ENCODE results near the gene SPOCK1. TPM values are rescaled to one million over a fixed set of nuclear protein-coding genes. Genes with fewer than 3 reads are reported as not detected.
"Not testable (repeated sequence)": the region's sequence is repeated elsewhere in the genome, so short reads cannot be mapped to it uniquely, and the experiment has no call there.

SPOCK1 gene
- total RNA-seq, 1 experiment from 2014 or later = 10.9 TPM

GRCh38 chr5:137545956-137546355 is 46.8 kb upstream of the SPOCK1 start:
- Mint-ChIP-seq H3K27ac (no peak overlapping the region), H3K9me3 (peaks cover 20 to 21% of the 10 kb centered on the region in 2 experiments), H3K27me3 (ENCODE audit: low read depth) (peaks cover 11% of the 10 kb centered on the region), H3K36me3 (ENCODE audit: insufficient read depth in 1 of 3, low read depth in 3 of 3) (peaks cover 0 to 2% (median 0%) of the 10 kb centered on the region in 3 experiments; a peak in 1 of 7 replicates), H3K4me3 (no peak overlapping the region), H3K4me1 (no peaks in the 10 kb centered on the region)
- Histone ChIP-seq H2BK12ac (ENCODE audit: insufficient read length, low read depth, low read length) (no peak overlapping the region), H3K23me2 (ENCODE audit: insufficient read length, low read depth, low read length, poor library complexity, severe bottlenecking) (no peaks in the 10 kb centered on the region), H3K14ac (ENCODE audit: insufficient read depth, low read length) (no peak overlapping the region), H2BK15ac (ENCODE audit: low read depth, low read length) (no peak overlapping the region), H2BK5ac (ENCODE audit: insufficient read length, low read length) (no peak overlapping the region), H3K4ac (ENCODE audit: low read depth, low read length) (no peak overlapping the region), H3K27ac (ENCODE audit: insufficient read length, low read depth, low read length) (no peak overlapping the region), H3K27me3 (ENCODE audit: insufficient read depth, low read length) (no peaks in the 10 kb centered on the region), H2AFZ (ENCODE audit: low read length) (no peak overlapping the region), H3K56ac (ENCODE audit: insufficient read length, low read depth, low read length) (no peak overlapping the region), H3K79me2 (ENCODE audit: insufficient read depth, low read length) (no peaks in the 10 kb centered on the region), H3K9me3 (ENCODE audit: control insufficient read depth, low read depth, low read length) (no peaks in the 10 kb centered on the region), H3K18ac (ENCODE audit: insufficient read length, low read depth, low read length) (no peak overlapping the region), H2BK20ac (ENCODE audit: low read depth, low read length, poor library complexity, severe bottlenecking) (no peak overlapping the region), H2AK5ac (ENCODE audit: insufficient read length, low read length) (no peak overlapping the region), H3K4me2 (ENCODE audit: insufficient read depth, insufficient read length, low read length) (no peak overlapping the region), H4K91ac (ENCODE audit: insufficient read length, low read depth, low read length) (no peak overlapping the region), H3K4me1 (ENCODE audit: insufficient read depth, low read length) (no peaks in the 10 kb centered on the region), H4K8ac (replicated peaks; ENCODE audit: insufficient read length, low read depth, low read length) (no peak overlapping the region), H3K23ac (ENCODE audit: insufficient read length, low read depth, low read length) (no peak overlapping the region), H3K9ac (ENCODE audit: extremely low read depth, insufficient read length, low read length) (no peak overlapping the region), H4K20me1 (ENCODE audit: control insufficient read depth, insufficient read depth, insufficient read length) (no peaks in the 10 kb centered on the region), H4K5ac (ENCODE audit: insufficient read length, low read depth, low read length) (no peak overlapping the region), H3T11ph (ENCODE audit: low read length) (no peak overlapping the region), H2BK120ac (ENCODE audit: low read depth, low read length, poor library complexity, severe bottlenecking) (no peak overlapping the region), H3K79me1 (ENCODE audit: insufficient read depth, low read depth, low read length, poor library complexity, severe bottlenecking) (no peaks in the 10 kb centered on the region)
- no peak for TF ChIP-seq CTCF (conservative IDR thresholded peaks at IDR 0.05)
- DNase-seq = no peak
- no CpG with 5 or more reads among the region's 4 CpGs for WGBS (ENCODE audit: extremely low coverage, insufficient read length, low lambda C conversion rate)

- H2BK5ac ChIP-seq (ENCODE audit: insufficient read length, low read length); H3K9ac ChIP-seq (ENCODE audit: extremely low read depth, insufficient read length, low read length); H4K5ac ChIP-seq (ENCODE audit: insufficient read length, low read depth, low read length); H3K56ac ChIP-seq (ENCODE audit: insufficient read length, low read depth, low read length); H3K23me2 ChIP-seq (ENCODE audit: insufficient read length, low read depth, low read length, poor library complexity, severe bottlenecking); H2AK5ac ChIP-seq (ENCODE audit: insufficient read length, low read length); H3K27ac Mint-ChIP-seq; H3K4me3 Mint-ChIP-seq; H3K4me2 ChIP-seq (ENCODE audit: insufficient read depth, insufficient read length, low read length); H3K79me2 ChIP-seq (ENCODE audit: insufficient read depth, low read length); H2BK120ac ChIP-seq (ENCODE audit: low read depth, low read length, poor library complexity, severe bottlenecking); H3K18ac ChIP-seq (ENCODE audit: insufficient read length, low read depth, low read length); H2BK12ac ChIP-seq (ENCODE audit: insufficient read length, low read depth, low read length); H3K27me3 ChIP-seq (ENCODE audit: insufficient read depth, low read length); H3K23ac ChIP-seq (ENCODE audit: insufficient read length, low read depth, low read length); H3K4ac ChIP-seq (ENCODE audit: low read depth, low read length); H3T11ph ChIP-seq (ENCODE audit: low read length); H3K4me1 Mint-ChIP-seq; H3K27ac ChIP-seq (ENCODE audit: insufficient read length, low read depth, low read length); H3K14ac ChIP-seq (ENCODE audit: insufficient read depth, low read length); H3K4me1 ChIP-seq (ENCODE audit: insufficient read depth, low read length); H2BK15ac ChIP-seq (ENCODE audit: low read depth, low read length); H3K9me3 ChIP-seq (ENCODE audit: control insufficient read depth, low read depth, low read length); H4K8ac ChIP-seq (replicated peaks; ENCODE audit: insufficient read length, low read depth, low read length); H4K91ac ChIP-seq (ENCODE audit: insufficient read length, low read depth, low read length); H2AFZ ChIP-seq (ENCODE audit: low read length); DNase-seq; H3K79me1 ChIP-seq (ENCODE audit: insufficient read depth, low read depth, low read length, poor library complexity, severe bottlenecking); H2BK20ac ChIP-seq (ENCODE audit: low read depth, low read length, poor library complexity, severe bottlenecking); H4K20me1 ChIP-seq (ENCODE audit: control insufficient read depth, insufficient read depth, insufficient read length): not testable (repeated sequence)
- Mint-ChIP-seq H3K9me3 (peaks cover 40 to 54% of the 10 kb centered on the region in 2 experiments), H3K27me3 (ENCODE audit: low read depth) (peaks cover 19% of the 10 kb centered on the region), H3K36me3 (ENCODE audit: insufficient read depth in 1 of 3, low read depth in 3 of 3) (peaks cover 4 to 11% (median 6%) of the 10 kb centered on the region in 3 experiments; a peak in 6 of 7 replicates)
- no CpG with 5 or more reads among the region's 2 CpGs for WGBS (ENCODE audit: extremely low coverage, insufficient read length, low lambda C conversion rate)
These were observed 36.3 kb upstream of the SPOCK1 start for GRCh38 chr5:137535449-137535848.

Measured in H9 (cell line).